Mesothelial cell of epicardium (in vitro differentiated cells): ENCODE measurements around the gene EXTL1. TPM values are rescaled to one million over a fixed set of nuclear protein-coding genes. Genes with fewer than 3 reads are reported as not detected.

ENCODE experiments used
- DNase-seq, 2 experiments: peaks; one replicate each; pipeline ENCODE4 v3.0.0; 2021; ENCODE audit warnings: low spot score in 2 of 2; ENCODE audit not compliant: unreplicated experiment in 2 of 2
- H3K27ac Mint-ChIP-seq: 2 replicates; pipeline ENCODE4 v1.8.0; 2021; ENCODE audit warnings: mixed read lengths
- H3K27me3 Mint-ChIP-seq: 2 replicates; pipeline ENCODE4 v1.8.0; 2021; ENCODE audit warnings: low read depth, mixed read lengths
- H3K36me3 Mint-ChIP-seq: 2 replicates; pipeline ENCODE4 v1.8.0; 2021; ENCODE audit warnings: mixed read lengths
- H3K4me1 Mint-ChIP-seq: 2 replicates; pipeline ENCODE4 v1.8.0; 2021; ENCODE audit warnings: mixed read lengths
- H3K4me3 Mint-ChIP-seq: 2 replicates; pipeline ENCODE4 v1.8.0; 2021; ENCODE audit warnings: mild to moderate bottlenecking, moderate library complexity, mixed read lengths
- H3K9me3 Mint-ChIP-seq: 2 replicates; pipeline ENCODE4 v1.8.0; 2021; ENCODE audit warnings: mixed read lengths
- CTCF ChIP-seq: fragments of 200-600 bp; sonication (generic); IDR thresholded peaks from one replicate; pipeline ENCODE4 v1.5.0; 2021; ENCODE audit warnings: antibody characterized with exemption; ENCODE audit not compliant: unreplicated experiment
- total RNA-seq: library from RNA; stranded (reverse); gene quantifications from 3 replicates; pipeline ENCODE4 v1.2.1, GENCODE V29; 2021

Gene EXTL1
- 6.9 to 8.2 TPM (median 7.1 TPM) in 3 replicates for total RNA-seq

GRCh38 chr1:26021647-26022403 lies at the start of gene EXTL1:
TSS of gene EXTL1 (plus strand) at chr1:26021775. CDS start at chr1:26022647, 872 bp downstream.
- H3K27ac Mint-ChIP-seq = peak within 1 kb of the TSS; percentile 34
- no peaks in the 10 kb centered on the region for H3K36me3 Mint-ChIP-seq
- peak in 1 of 2 experiments; percentile 56 for DNase-seq
- H3K9me3 Mint-ChIP-seq = no peaks in the 10 kb centered on the region
- no peaks in the 10 kb centered on the region for H3K27me3 Mint-ChIP-seq
- H3K4me1 Mint-ChIP-seq = peaks cover 56% of the 10 kb centered on the region
- no peak for TF ChIP-seq CTCF
- peak within 1 kb of the TSS; percentile 95 for H3K4me3 Mint-ChIP-seq

GRCh38 chr1:25971811-25972180 lies 49.8 kb upstream of the EXTL1 start:
- Mint-ChIP-seq H3K4me1 (peaks cover 6% of the 10 kb centered on the region), H3K9me3 (no peaks in the 10 kb centered on the region), H3K27ac (no peak overlapping the region), H3K36me3 (peaks cover 57% of the 10 kb centered on the region), H3K4me3 (no peak overlapping the region), H3K27me3 (no peaks in the 10 kb centered on the region)
- no peak for TF ChIP-seq CTCF
- no peak for DNase-seq

GRCh38 chr1:25973610-25974321 lies 47.8 kb upstream of the EXTL1 start:
- Mint-ChIP-seq H3K4me1 (peaks cover 6% of the 10 kb centered on the region), H3K4me3 (no peak overlapping the region), H3K27ac (no peak overlapping the region), H3K27me3 (no peaks in the 10 kb centered on the region), H3K9me3 (no peaks in the 10 kb centered on the region), H3K36me3 (peaks cover 50% of the 10 kb centered on the region)
- DNase-seq = no peak
- TF ChIP-seq CTCF = no peak

GRCh38 chr1:25977801-25978200 lies 43.8 kb upstream of the EXTL1 start:
- H3K36me3 Mint-ChIP-seq = peaks cover 45% of the 10 kb centered on the region

GRCh38 chr1:25978403-25978802 lies 43.2 kb upstream of the EXTL1 start:
- Mint-ChIP-seq H3K4me3 (no peak overlapping the region), H3K27me3 (no peaks in the 10 kb centered on the region), H3K4me1 (peaks cover 3% of the 10 kb centered on the region), H3K27ac (no peak overlapping the region), H3K9me3 (no peaks in the 10 kb centered on the region), H3K36me3 (peaks cover 45% of the 10 kb centered on the region)
- TF ChIP-seq CTCF = no peak
- DNase-seq = no peak

More at GRCh38 chr1:25977801-25978200, 43.8 kb upstream of the EXTL1 start:
- no peak for TF ChIP-seq CTCF
- Mint-ChIP-seq H3K9me3 (no peaks in the 10 kb centered on the region), H3K27me3 (no peaks in the 10 kb centered on the region), H3K4me1 (peaks cover 3% of the 10 kb centered on the region), H3K27ac (no peak overlapping the region), H3K4me3 (no peak overlapping the region)
- DNase-seq = no peak
